Activated CD8-positive, alpha-beta memory T cell treated with anti-CD3 and anti-CD28 coated beads for 36 hours (primary cell): Measurements from ENCODE around the gene DEDD2. TPM values are rescaled to one million over a fixed set of nuclear protein-coding genes. Genes with fewer than 3 reads are reported as not detected.

Experiments
- CTCF ChIA-PET: fragments of 350-600 bp; sonication (Branson Sonifier 250); formaldehyde crosslinking; loops from one replicate; lab custom pipeline; 2021; ENCODE audit warnings: antibody characterized with exemption; lab: Charles Lee
- POLR2A ChIA-PET: fragments of 350-600 bp; sonication (Branson Sonifier 250); formaldehyde crosslinking; loops from one replicate; lab custom pipeline; 2021; ENCODE audit warnings: antibody characterized with exemption; lab: Charles Lee
- total RNA-seq, 2 experiments: library from RNA; stranded (reverse); gene quantifications; one replicate each; pipeline ENCODE4 v1.2.3, GENCODE V29; 2021

The DEDD2 gene
- total RNA-seq, 2 experiments from 2014 or later: 27.4 to 28.6 TPM

- ChIA-PET CTCF (no interaction called here), POLR2A (no interaction called here)
Observed at GRCh38 chr19:42150911-42151361, 66.5 kb downstream of the DEDD2 start.

- POLR2A ChIA-PET: no interaction called here
- CTCF ChIA-PET: no interaction called here
Observed at GRCh38 chr19:42150364-42150763, 67.1 kb downstream of the DEDD2 start.

GRCh38 chr19:42149447-42150202 is 67.9 kb downstream of the DEDD2 start:
- CTCF ChIA-PET: no interaction called here
- POLR2A ChIA-PET: no interaction called here

Other genes with a start within 250 kb of the DEDD2 start
- 1 to 10 TPM; 2.9 to 3.0 TPM for gene ATP1A3, start 223.4 kb downstream of the DEDD2 start, total RNA-seq
- under 1 TPM; 0.59 TPM for gene GRIK5, start 147.5 kb downstream of the DEDD2 start, total RNA-seq
- gene ZNF574, start 141.5 kb downstream of the DEDD2 start, total RNA-seq: 10 to 100 TPM; 16.8 to 17.2 TPM
- 10 to 100 TPM; 55.3 to 57.1 TPM for gene POU2F2, start 85.2 kb downstream of the DEDD2 start, total RNA-seq
- 10 to 100 TPM; 17.9 to 18.0 TPM for gene ZNF526, start 2.6 kb upstream of the DEDD2 start, total RNA-seq
- gene GSK3A, start 24.9 kb upstream of the DEDD2 start, total RNA-seq: 10 to 100 TPM; 50.3 to 50.8 TPM
- gene ERF, start 37.5 kb upstream of the DEDD2 start, total RNA-seq: 10 to 100 TPM; 70.0 to 70.8 TPM
- gene CIC, start 51.6 kb upstream of the DEDD2 start, total RNA-seq: 10 to 100 TPM; 49.5 to 51.7 TPM
- gene PRR19, start 84.5 kb upstream of the DEDD2 start, total RNA-seq: 1 to 10 TPM; 1.1 to 1.2 TPM
- 10 to 100 TPM; 43.1 to 48.5 TPM for gene PAFAH1B3, start 84.9 kb upstream of the DEDD2 start, total RNA-seq
- 1 to 10 TPM in 1 of 2 experiments, under 1 TPM in 1; 0.34 to 1.0 TPM for gene TMEM145, start 95.6 kb upstream of the DEDD2 start, total RNA-seq
- 10 to 100 TPM in 1 of 2 experiments, 1 to 10 TPM in 1; 9.0 to 10.4 TPM for gene MEGF8, start 108.0 kb upstream of the DEDD2 start, total RNA-seq
- gene CNFN, start 172.6 kb upstream of the DEDD2 start, total RNA-seq: not detected
- 10 to 100 TPM; 27.6 to 28.8 TPM for gene LIPE, start 209.7 kb upstream of the DEDD2 start, total RNA-seq
- gene CXCL17, start 225.3 kb upstream of the DEDD2 start, total RNA-seq: not detected